H9 (cell line): ENCODE results near the gene FBXO47. TPM values are rescaled to one million over a fixed set of nuclear protein-coding genes. Genes with fewer than 3 reads are reported as not detected.

Source experiments
- DNase-seq: peaks from one replicate; pipeline ENCODE4 v3.0.0-alpha.2; 2017
- H2AFZ ChIP-seq: one replicate; pipeline ENCODE4 v1.6.1; 2013; ENCODE audit warnings: mild to moderate bottlenecking, low read length, control low read depth, moderate library complexity
- H2AK5ac ChIP-seq: 2 replicates; pipeline ENCODE4 v1.6.1; 2013; ENCODE audit warnings: low read length, control low read depth, mixed read lengths; ENCODE audit not compliant: insufficient read length
- H2BK120ac ChIP-seq: one replicate; pipeline ENCODE4 v1.6.1; 2013; ENCODE audit warnings: low read depth, mild to moderate bottlenecking, low read length, control low read depth, inconsistent platforms; ENCODE audit not compliant: poor library complexity, severe bottlenecking
- H2BK12ac ChIP-seq: 2 replicates; pipeline ENCODE4 v1.6.1; 2013; ENCODE audit warnings: low read length, control low read depth, mixed read lengths, low read depth; ENCODE audit not compliant: insufficient read length
- H2BK15ac ChIP-seq: 2 replicates; pipeline ENCODE4 v1.6.1; 2013; ENCODE audit warnings: low read depth, low read length, control low read depth
- H2BK20ac ChIP-seq: one replicate; pipeline ENCODE4 v1.6.1; 2013; ENCODE audit warnings: low read depth, mild to moderate bottlenecking, low read length, control low read depth, inconsistent platforms; ENCODE audit not compliant: poor library complexity, severe bottlenecking
- H2BK5ac ChIP-seq: 2 replicates; pipeline ENCODE4 v1.6.1; 2013; ENCODE audit warnings: low read length, control low read depth, mixed read lengths; ENCODE audit not compliant: insufficient read length
- H3K14ac ChIP-seq: 2 replicates; pipeline ENCODE4 v1.6.1; 2013; ENCODE audit warnings: low read length, control low read depth; ENCODE audit not compliant: insufficient read depth
- H3K18ac ChIP-seq: 2 replicates; pipeline ENCODE4 v1.6.1; 2013; ENCODE audit warnings: low read depth, mild to moderate bottlenecking, mixed read lengths, low read length, control low read depth; ENCODE audit not compliant: insufficient read length
- H3K23ac ChIP-seq: 2 replicates; pipeline ENCODE4 v1.6.1; 2013; ENCODE audit warnings: low read length, control low read depth, mixed read lengths, low read depth; ENCODE audit not compliant: insufficient read length
- H3K23me2 ChIP-seq: 2 replicates; pipeline ENCODE4 v1.6.1; 2013; ENCODE audit warnings: low read depth, mild to moderate bottlenecking, mixed read lengths, low read length, control low read depth; ENCODE audit not compliant: insufficient read length, poor library complexity, severe bottlenecking
- H3K27ac ChIP-seq: 2 replicates; pipeline ENCODE4 v1.5.1; 2013; ENCODE audit warnings: low read length, control low read depth, mixed read lengths, low read depth; ENCODE audit not compliant: insufficient read length
- H3K27me3 ChIP-seq: 2 replicates; pipeline ENCODE4 v1.6.1; 2013; ENCODE audit warnings: low read length, control low read depth, inconsistent platforms; ENCODE audit not compliant: insufficient read depth
- H3K4ac ChIP-seq: 2 replicates; pipeline ENCODE4 v1.6.1; 2013; ENCODE audit warnings: low read depth, mild to moderate bottlenecking, control low read depth, inconsistent platforms, low read length, moderate library complexity
- H3K4me1 ChIP-seq: 2 replicates; pipeline ENCODE4 v1.6.1; 2013; ENCODE audit warnings: low read length, control low read depth, inconsistent platforms; ENCODE audit not compliant: insufficient read depth
- H3K4me2 ChIP-seq: 2 replicates; pipeline ENCODE4 v1.6.1; 2013; ENCODE audit warnings: low read length, control low read depth, mixed read lengths; ENCODE audit not compliant: insufficient read length, insufficient read depth
- H3K56ac ChIP-seq: 2 replicates; pipeline ENCODE4 v1.6.1; 2013; ENCODE audit warnings: low read depth, mild to moderate bottlenecking, mixed read lengths, low read length, control low read depth; ENCODE audit not compliant: insufficient read length
- H3K79me1 ChIP-seq: 2 replicates; pipeline ENCODE4 v1.6.1; 2013; ENCODE audit warnings: low read depth, mild to moderate bottlenecking, moderate library complexity, low read length, control low read depth, inconsistent platforms; ENCODE audit not compliant: insufficient read depth, poor library complexity, severe bottlenecking
- H3K79me2 ChIP-seq: 2 replicates; pipeline ENCODE4 v1.6.1; 2013; ENCODE audit warnings: low read length, control low read depth, inconsistent platforms; ENCODE audit not compliant: insufficient read depth
- H3K9ac ChIP-seq: 2 replicates; pipeline ENCODE4 v1.6.1; 2013; ENCODE audit warnings: low read length, control low read depth, mixed read lengths; ENCODE audit not compliant: insufficient read length; ENCODE audit errors: extremely low read depth
- H3K9me3 ChIP-seq: one replicate; pipeline ENCODE4 v1.6.1; 2013; ENCODE audit warnings: low read depth, low read length, inconsistent platforms; ENCODE audit not compliant: control insufficient read depth
- H3T11ph ChIP-seq: one replicate; pipeline ENCODE4 v1.6.1; 2013; ENCODE audit warnings: mild to moderate bottlenecking, low read length, control low read depth, inconsistent platforms
- H4K20me1 ChIP-seq: one replicate; pipeline ENCODE4 v1.6.1; 2013; ENCODE audit not compliant: control insufficient read depth, insufficient read length, insufficient read depth
- H4K5ac ChIP-seq: 2 replicates; pipeline ENCODE4 v1.6.1; 2013; ENCODE audit warnings: low read depth, mild to moderate bottlenecking, mixed read lengths, low read length, control low read depth; ENCODE audit not compliant: insufficient read length
- H4K8ac ChIP-seq: replicated peaks from 2 replicates; pipeline ENCODE4 v1.6.1; 2013; ENCODE audit warnings: low read length, control low read depth, mixed read lengths, low read depth; ENCODE audit not compliant: insufficient read length
- H4K91ac ChIP-seq: 2 replicates; pipeline ENCODE4 v1.6.1; 2013; ENCODE audit warnings: low read depth, mild to moderate bottlenecking, moderate library complexity, mixed read lengths, low read length, control low read depth; ENCODE audit not compliant: insufficient read length
- H3K27ac Mint-ChIP-seq, 3 experiments: 2 replicates in 2 of 3; 3 replicates in 1 of 3; pipeline ENCODE4 v1.8.0; 2020 to 2021; ENCODE audit warnings: mixed read lengths in 3 of 3, mild to moderate bottlenecking in 1 of 3, moderate library complexity in 1 of 3
- H3K27me3 Mint-ChIP-seq: 2 replicates; pipeline ENCODE4 v1.8.0; 2021; ENCODE audit warnings: low read depth, mild to moderate bottlenecking, moderate library complexity, mixed read lengths
- H3K36me3 Mint-ChIP-seq, 3 experiments: 2 replicates in 2 of 3; 3 replicates in 1 of 3; pipeline ENCODE4 v1.8.0; 2020 to 2021; ENCODE audit warnings: low read depth in 3 of 3, mixed read lengths in 3 of 3; ENCODE audit not compliant: insufficient read depth in 1 of 3
- H3K4me1 Mint-ChIP-seq, 2 experiments: 2 replicates each; pipeline ENCODE4 v1.8.0; 2020; ENCODE audit warnings: mixed read lengths in 2 of 2
- H3K4me3 Mint-ChIP-seq, 2 experiments: 2 replicates in 1 of 2; 3 replicates in 1 of 2; pipeline ENCODE4 v1.8.0; 2020 to 2021; ENCODE audit warnings: mild to moderate bottlenecking in 2 of 2, mixed read lengths in 2 of 2, moderate library complexity in 1 of 2
- H3K9me3 Mint-ChIP-seq, 2 experiments: 2 replicates in 1 of 2; 3 replicates in 1 of 2; pipeline ENCODE4 v1.8.0; 2020; ENCODE audit warnings: mild to moderate bottlenecking in 2 of 2, mixed read lengths in 2 of 2, moderate library complexity in 1 of 2
- WGBS: extraction: QIAGEN DNeasy Blood & Tissue Kit; methylation state at CpG from one replicate; pipeline ENCODE4 v1.1.7; 2013; ENCODE audit warnings: missing lambda C conversion rate, low lambda C conversion rate, mixed read lengths; ENCODE audit not compliant: insufficient read length; ENCODE audit errors: extremely low coverage; 5-methylcytosine and 5-hydroxymethylcytosine counted together
- total RNA-seq: library from RNA; stranded (reverse); gene quantifications from 2 replicates; pipeline ENCODE4 v1.2.1, GENCODE V29; 2021
- TF ChIP-seq, protein P1 (sequence below): fragments of 200-600 bp; sonication (generic); conservative IDR thresholded peaks from 3 replicates; pipeline ENCODE4 v1.8.0; 2021; ENCODE audit warnings: antibody characterized with exemption, mild to moderate bottlenecking

The FBXO47 gene
- total RNA-seq, 1 experiment from 2014 or later: not detected

DNA sequence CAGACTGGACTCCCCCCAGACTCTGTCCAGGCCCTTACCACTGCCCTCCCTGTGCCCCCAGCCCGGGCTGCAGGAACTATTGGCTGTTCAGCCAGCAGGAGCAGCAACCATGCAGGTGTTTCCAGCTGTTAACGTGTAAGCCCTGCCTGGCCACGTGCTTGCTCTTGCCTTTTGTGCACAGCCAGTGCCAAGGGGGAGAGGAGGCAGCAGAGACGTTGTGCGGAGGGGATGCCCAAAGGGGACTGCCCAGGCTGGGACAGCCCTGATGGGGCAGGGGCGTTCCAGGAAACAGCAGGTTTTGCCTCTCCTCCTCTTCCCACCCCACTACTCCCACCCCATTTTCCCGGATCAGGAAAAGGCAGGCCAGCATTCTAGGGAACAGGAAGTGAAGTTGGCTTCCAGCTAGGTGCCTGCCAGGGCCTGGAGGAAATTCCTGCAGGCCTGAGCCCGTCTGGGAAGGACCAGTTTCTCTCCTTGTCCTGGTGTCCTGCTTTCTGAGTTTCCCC lies 58.5 kb downstream of the FBXO47 start:
- WGBS: no CpG with 5 or more reads among the region's 8 CpGs

More for the DNA sequence above, 58.5 kb downstream of the FBXO47 start:
- Histone ChIP-seq H4K91ac (no peak overlapping the region), H3K4me2 (no peak overlapping the region), H3K9ac (no peak overlapping the region), H3K4ac (no peak overlapping the region), H2BK5ac (no peak overlapping the region), H3K79me2 (no peaks in the 10 kb centered on the region), H2BK20ac (no peak overlapping the region), H3K9me3 (no peaks in the 10 kb centered on the region), H4K20me1 (no peaks in the 10 kb centered on the region), H3K23me2 (no peaks in the 10 kb centered on the region), H2BK15ac (no peak overlapping the region), H3K23ac (no peak overlapping the region), H4K8ac (no peak overlapping the region), H3K14ac (no peak overlapping the region), H3K27me3 (no peaks in the 10 kb centered on the region), H3K27ac (no peak overlapping the region), H3K4me1 (no peaks in the 10 kb centered on the region), H4K5ac (no peak overlapping the region), H2AFZ (no peak overlapping the region), H3K56ac (no peak overlapping the region), H3K18ac (no peak overlapping the region), H2BK12ac (no peak overlapping the region), H3T11ph (no peak overlapping the region), H2BK120ac (no peak overlapping the region), H3K79me1 (no peaks in the 10 kb centered on the region), H2AK5ac (no peak overlapping the region)
- DNase-seq: no peak
- Mint-ChIP-seq H3K4me1 (peaks cover 12 to 17% of the 10 kb centered on the region in 2 experiments), H3K27ac (peak overlapping the region in 2 of 3 experiments; percentile 63 to 93; a peak in 4 of 7 replicates), H3K4me3 (no peak overlapping the region), H3K9me3 (no peaks in the 10 kb centered on the region), H3K27me3 (no peaks in the 10 kb centered on the region), H3K36me3 (peaks cover 5 to 21% (median 20%) of the 10 kb centered on the region in 3 experiments; a peak in 6 of 7 replicates)
- TF ChIP-seq, protein P1, sequence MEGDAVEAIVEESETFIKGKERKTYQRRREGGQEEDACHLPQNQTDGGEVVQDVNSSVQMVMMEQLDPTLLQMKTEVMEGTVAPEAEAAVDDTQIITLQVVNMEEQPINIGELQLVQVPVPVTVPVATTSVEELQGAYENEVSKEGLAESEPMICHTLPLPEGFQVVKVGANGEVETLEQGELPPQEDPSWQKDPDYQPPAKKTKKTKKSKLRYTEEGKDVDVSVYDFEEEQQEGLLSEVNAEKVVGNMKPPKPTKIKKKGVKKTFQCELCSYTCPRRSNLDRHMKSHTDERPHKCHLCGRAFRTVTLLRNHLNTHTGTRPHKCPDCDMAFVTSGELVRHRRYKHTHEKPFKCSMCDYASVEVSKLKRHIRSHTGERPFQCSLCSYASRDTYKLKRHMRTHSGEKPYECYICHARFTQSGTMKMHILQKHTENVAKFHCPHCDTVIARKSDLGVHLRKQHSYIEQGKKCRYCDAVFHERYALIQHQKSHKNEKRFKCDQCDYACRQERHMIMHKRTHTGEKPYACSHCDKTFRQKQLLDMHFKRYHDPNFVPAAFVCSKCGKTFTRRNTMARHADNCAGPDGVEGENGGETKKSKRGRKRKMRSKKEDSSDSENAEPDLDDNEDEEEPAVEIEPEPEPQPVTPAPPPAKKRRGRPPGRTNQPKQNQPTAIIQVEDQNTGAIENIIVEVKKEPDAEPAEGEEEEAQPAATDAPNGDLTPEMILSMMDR: no peak
